Measurements from ENCODE around the gene CRKL.

DNA sequence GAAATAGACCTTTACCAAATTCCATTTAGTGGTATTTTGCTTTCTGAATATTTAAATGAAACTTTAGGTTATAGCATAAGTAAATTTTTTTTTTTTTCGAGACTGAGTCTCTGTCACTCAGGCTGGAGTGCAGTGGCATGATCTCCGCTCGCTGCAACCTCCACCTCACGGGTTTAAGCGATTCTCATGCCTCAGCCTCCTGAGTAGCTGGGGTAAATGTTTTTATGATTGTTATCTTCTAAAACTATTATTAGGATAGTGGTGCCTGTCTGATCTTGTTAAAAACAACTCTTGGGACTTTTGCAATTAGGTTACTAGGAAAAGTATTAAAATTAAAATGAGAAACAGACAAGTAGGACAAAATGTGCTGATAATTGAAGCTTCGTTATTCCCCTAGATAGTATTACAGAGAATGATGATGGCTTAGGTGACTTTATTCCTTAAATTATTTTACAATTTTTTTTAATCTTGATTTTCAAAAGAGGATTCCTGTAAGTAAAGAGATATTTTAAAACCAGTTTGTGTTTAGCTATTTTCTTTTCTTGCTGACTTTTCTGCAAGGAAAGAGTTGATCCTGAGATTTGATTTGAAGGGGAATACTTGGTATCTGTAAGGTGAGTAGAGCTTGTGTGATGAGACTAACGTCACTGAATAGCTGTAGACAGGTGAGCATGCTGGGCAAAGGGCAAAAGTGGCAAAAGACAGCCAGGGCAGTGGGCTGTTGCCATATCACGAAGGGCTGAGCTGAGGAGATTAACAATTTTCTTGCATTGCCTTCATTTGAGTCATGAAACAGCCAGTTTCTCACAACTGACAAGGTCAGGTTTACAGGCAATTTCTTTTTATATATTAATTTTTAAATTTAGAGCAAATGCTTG, 20.8 kb downstream of the CRKL start:
- no peak for TF ChIP-seq FOS (IDR thresholded peaks at IDR 0.05; ENCODE audit: low read depth, low read length)
- no peak for TF ChIP-seq CTCF (conservative IDR thresholded peaks at IDR 0.05; ENCODE audit: low read depth, low read length)
- TF ChIP-seq, protein P1, sequence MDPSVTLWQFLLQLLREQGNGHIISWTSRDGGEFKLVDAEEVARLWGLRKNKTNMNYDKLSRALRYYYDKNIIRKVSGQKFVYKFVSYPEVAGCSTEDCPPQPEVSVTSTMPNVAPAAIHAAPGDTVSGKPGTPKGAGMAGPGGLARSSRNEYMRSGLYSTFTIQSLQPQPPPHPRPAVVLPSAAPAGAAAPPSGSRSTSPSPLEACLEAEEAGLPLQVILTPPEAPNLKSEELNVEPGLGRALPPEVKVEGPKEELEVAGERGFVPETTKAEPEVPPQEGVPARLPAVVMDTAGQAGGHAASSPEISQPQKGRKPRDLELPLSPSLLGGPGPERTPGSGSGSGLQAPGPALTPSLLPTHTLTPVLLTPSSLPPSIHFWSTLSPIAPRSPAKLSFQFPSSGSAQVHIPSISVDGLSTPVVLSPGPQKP (IDR thresholded peaks at IDR 0.05; ENCODE audit: borderline replicate concordance, low read depth, low read length), result no peak
- no peak for TF ChIP-seq POLR2A (IDR thresholded peaks at IDR 0.05; ENCODE audit: low read depth, low read length)

Data from IMR-90 (cell line).